ENCODE data around the gene VCL.
"Not testable (repeated sequence)": the region's sequence is repeated elsewhere in the genome, so short reads cannot be mapped to it uniquely, and the experiment has no call there.

The VCL gene

DNA sequence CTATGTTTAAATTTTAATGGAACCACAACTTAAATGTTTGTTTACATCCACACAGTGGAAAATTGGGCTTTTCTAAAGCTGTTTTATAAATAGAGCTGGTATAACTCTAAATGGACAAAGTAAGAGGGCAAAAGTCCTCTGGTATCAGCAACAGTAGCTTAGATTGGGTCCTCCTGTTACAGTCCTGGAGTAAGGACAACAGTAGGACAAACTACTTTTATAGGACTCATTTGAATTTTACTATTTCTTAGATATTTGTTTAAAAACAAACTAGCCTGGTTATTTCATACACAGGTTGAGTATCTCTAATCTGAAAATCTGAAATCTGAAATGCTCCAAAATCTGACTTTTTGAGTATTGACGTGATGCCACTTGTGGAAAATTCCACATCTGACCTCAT is 8.4 kb downstream of the VCL start:
- DNase-seq (ENCODE audit: low read depth), result no peak

DNA sequence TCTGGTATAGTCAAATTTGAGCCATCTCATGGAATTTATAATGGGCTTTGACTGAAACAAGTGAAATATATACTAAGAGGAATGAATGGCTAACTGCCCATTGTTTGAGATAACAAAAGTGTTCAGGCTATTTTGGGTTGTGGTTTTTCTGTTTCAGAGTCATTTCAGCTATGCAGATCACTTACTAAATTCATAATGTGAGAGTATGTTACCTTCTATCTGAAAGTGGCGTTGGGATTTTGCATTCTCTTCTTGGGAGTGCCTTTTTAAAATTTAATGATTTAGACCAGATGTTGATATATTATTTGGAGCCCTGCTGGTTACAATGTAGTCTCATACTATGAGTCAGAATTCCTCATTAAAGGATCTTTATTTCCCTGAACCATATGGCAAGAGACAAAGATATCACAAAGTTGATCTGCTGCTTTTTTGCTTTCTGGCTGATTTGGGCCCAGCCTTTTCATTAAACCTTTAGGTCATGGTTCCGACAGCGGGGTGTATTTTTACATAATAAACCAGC is 10.4 kb downstream of the VCL start:
- DNase-seq (ENCODE audit: low read depth), result peak; percentile 90

DNA sequence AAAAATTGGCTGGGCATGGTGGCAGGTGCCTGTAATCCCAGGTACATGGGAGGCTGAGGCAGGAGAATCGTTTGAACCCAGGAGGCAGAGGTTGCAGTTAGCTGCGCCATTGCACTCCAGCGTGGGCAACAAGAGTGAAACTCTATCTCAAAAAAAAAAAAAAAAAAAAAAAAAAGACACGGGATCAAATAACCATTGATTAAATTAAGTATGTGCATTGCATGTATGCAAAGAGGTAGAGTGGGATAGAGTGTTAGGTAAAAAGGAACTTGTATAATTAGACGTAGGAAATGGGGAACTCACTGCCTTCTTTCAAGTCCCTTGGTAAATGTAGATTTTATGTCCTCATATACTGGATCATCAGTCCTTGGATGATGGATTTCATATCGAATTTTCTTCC is 13.1 kb downstream of the VCL start:
- no peak for DNase-seq (ENCODE audit: low read depth)

DNA sequence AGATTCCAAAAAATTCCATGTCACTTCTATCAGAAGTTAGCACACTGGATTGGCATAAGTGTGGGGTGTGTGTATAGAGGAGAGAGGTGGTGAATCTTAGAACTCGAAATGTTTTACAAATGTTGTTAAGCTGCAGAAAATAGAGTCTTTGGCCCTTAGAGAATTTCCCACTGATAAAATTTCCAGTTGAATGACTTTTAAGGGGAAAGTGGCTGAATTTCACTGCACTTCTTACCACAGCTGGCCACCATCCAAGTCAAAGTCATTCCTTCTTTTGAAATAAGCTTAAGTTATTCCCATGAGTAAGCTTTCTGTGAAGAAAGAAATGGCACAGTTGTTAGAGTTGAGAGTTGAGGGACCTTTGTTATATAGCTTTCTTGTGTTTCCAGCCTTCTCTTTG is 13.9 kb downstream of the VCL start:
- peak; percentile 65 for DNase-seq (ENCODE audit: low read depth)

DNA sequence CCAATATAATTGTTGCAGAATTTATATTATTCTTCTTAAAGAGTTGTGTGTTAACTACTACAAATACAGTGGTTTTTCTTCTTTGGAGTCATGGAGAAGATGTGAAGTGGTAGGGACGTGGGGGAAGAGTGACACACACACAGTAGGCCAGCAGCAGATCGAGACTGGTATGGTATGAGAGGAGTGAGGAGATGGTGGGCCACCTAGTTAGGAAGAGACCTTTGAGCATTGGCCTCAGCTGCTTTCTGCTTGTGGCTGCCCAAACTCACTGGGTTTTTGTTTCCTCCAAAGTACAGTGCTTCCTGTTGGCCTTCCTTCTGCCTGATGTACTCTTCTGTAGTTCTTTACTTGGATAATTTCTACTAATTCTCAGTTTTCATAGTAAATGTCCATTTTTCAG is 14.6 kb downstream of the VCL start:
- no peak for DNase-seq (ENCODE audit: low read depth)

DNA sequence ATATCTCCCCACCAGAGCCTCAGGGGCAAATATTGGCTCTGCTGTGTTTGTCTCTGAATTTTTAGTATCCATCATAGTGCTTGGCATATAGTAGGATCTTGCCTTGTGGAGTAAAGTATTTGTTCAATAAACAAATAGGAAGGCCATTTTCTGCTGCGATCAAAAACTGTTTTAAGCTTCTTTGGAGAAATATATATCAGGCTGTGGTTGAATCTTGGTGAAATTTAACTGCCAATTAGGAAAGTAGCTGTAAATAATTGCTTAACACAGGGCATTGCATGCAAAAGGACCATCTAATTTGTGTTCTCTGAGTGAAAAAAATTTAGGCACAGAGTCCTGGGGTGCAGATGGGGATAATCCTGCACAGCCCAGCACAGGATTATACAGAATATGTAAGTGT is 15.1 kb downstream of the VCL start:
- DNase-seq (ENCODE audit: low read depth), result no peak

DNA sequence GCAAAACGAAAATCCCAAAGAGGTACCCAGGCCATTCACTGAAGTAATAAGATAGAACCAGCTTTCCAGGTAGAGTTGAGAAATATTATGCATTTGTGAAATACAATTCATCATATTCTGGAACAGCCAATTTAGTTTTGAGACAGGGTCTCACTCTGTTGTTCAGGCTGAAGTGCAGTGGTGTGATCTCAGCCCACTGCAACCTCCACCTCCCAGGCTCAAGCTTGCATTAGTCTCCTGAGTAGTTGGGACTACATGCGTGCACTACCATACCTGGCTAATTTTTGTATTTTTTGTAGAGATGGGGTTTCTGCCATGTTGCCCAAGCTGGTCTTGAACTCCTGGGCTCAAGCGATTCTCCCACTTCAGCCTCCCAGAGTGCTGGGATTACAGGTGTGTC is 16.7 kb downstream of the VCL start:
- not testable (repeated sequence) for DNase-seq (ENCODE audit: low read depth)

DNA sequence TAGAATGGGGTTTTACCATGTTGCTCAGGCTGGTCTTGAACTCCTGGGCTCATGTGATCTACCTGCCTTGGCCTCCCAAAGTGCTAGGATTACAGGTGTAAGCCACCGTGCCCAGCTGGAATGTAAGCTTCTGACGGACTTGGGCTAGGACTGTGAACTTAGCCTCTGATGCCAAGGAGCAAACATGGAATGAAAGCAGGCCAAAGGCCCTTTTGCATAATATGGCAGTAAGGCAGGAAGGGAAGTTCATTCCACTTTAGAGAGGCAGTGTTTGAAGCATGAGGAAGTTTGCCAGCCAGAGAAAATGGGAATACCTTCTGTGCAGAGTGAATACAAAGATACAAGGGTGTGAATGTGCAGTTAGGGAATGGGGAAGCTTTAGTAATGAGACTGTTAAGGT is 20.3 kb downstream of the VCL start:
- DNase-seq (ENCODE audit: low read depth), result no peak

DNA sequence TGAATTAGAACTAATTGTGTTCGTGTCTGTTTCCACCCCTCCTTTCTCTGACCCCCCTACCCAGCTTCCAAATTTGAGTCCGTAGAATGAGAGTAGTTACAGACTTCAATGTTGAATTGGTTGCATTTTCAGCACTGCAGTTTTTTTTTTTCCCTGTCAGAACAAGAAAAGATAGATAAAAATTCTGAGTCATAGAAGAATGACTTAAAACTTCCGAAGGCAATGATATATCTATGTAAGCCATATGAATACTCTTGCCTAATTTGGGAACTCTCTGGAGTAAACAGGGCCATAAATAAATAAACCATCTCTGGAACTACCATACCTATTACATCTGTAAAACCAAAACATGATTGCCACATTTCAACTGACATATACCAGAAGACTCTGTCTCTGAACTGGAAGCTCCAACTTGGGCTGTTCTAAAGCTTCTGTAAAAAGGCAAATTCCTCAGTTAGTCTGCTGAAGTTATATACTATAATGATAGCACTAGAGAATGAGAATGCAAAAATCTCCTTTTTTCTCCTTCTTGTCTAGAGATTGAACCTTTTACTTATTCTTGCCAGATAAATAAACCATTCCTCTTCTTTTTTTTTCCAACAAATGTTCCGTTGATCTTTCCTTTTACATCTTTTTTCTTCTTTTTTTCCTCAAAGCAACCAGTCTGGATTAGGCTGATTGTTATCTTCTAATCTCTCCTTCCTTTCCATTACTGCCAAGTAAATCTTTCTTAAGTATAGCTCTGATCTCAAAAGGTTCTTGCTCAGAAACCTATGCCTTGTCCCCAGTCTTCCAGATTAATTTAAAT is 23.5 kb downstream of the VCL start:
- peak; percentile 50 for DNase-seq (ENCODE audit: low read depth)

DNA sequence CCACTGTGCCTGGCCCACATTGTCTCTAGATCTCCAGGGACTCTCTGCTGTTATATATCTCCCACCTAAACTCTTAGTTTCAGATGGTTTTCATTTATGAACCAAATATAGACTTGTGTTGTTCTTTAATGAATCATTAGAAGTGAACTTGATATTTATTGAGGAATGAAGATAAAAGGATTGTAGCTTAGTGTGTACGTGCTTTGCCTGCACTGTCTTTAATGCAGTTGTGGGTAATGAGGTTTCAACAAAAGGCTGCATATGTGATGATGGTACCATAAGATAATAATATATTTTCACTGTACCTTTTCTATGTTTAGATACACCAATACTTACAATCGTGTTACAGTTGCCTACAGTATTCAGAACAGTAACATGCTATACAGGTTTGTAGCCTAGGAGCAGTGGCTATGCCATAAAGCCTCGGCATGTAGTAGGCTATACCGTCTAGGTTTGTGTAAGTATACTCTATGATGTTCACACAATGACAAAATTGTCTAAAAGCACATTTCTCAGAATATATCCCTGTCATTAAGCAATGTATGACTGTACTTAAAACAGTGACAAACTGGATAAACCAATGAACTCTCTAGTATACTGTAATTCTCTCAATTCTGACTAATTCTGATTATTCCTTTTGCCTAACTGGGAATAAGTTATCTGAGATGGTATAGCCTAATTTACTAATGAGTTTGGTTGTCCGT is 25.2 kb downstream of the VCL start:
- no peak for DNase-seq (ENCODE audit: low read depth)

DNA sequence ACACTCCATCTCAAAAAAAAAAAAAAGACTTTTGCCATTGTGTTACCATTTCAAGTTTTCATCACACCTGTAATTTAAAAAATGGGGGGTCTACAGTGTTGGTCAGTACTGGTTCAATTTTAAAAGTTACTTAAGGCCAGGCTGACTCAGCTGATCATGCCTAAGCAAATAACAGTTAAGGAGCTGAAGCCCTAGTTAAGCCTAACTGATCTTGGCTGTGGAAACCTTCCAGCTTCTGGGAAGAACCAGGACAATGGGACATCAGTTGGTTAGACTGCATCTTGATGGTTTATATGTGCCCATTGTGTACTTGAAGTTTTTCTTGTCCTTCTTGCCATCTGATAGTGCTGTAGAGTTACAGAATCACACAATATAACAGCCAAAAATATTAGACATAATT is 26.7 kb downstream of the VCL start:
- DNase-seq (ENCODE audit: low read depth), result no peak

DNA sequence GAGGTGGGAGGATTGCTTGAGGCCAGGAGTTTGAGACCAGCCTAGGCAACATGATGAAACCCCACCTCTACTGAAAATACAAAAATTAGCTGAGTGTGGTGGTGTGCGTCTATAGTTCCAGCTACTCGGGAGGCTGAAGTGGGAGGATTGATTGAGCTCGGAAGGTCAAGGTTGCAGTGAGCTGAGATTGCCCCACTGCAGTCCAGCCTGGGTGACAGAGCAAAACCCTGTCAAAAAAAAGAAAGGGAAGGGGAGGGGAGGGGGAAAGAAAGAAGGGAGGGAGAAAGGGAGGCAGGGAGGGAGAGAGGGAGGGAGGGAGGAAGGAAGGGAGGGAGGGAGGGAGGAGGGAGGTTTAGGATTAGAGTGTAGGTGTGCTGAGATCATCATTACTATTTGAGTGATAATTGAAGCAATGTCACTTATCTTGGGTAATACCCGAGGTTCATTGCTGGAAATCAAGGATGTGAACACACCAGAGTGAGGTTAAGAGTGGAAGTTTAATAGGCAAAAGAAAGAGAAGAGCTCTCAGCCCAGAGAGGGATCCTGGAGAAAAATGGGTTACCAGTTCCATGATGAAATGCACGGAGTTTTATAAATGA is 27.6 kb downstream of the VCL start:
- DNase-seq (ENCODE audit: low read depth), result no peak

DNA sequence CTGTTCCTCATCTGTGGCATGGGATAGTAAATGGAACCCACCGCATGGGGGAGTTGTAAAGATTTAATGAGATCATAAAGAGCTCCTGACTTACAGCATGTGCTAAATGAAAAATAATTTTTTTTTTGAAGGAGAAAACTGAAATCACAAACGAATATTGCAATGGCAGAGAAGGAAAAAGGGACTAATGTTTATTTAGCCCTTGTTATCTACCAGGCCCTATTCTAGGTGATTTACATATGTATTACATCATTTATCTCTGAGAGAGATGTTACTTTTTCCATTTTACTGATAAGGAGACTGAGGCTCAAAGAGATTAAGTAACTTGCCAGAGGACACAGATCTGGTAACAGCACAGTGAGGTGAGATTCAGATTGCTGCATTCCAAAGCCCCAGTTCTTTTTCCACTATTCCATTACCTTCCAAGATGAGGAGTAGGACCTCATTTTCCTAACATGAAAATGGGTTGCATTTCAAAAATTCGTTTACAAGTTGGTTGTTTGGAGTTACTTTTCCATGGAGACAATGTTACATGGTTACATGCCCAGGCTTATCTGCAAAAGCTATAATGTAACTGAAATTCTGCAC is 28.6 kb downstream of the VCL start:
- no peak for DNase-seq (ENCODE audit: low read depth)

DNA sequence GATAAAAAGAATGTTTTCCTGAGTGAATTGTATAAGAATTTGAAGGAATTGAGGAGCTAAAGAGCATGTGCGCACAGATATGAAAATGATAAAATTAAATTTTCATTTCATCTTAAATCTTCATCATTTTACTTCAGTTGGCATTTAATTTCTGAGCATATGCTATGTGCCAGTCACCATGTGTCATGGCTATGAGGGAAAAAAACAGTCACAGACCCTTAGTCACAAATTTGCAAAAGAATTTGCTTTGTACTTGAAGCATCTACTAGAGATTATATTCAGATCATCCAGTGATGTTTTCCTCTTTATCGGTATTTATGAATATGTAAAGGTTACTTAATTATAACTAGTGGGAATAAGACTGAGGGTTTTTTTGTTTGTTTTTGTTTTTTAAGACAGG is 29.8 kb downstream of the VCL start:
- no peak for DNase-seq (ENCODE audit: low read depth)

DNA sequence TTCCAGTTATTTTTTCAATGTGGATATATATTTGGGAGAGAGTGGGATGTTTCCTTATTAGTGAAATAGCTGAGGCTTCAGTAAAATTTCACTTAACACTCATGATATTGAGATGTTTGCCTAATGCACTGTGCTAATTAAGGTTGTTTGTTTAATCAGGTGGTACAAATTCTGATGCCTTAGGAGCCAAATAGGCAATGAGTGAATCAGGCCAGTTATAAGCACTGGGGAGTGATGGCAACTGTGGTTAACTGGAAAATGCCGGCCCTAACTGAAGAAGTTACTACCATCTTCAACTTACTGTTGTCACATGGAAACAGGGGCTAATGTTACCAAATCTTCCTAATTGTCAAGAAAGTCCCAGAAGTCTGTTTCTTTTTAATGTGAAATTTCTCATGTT is 32.0 kb downstream of the VCL start:
- no peak for DNase-seq (ENCODE audit: low read depth)

DNA sequence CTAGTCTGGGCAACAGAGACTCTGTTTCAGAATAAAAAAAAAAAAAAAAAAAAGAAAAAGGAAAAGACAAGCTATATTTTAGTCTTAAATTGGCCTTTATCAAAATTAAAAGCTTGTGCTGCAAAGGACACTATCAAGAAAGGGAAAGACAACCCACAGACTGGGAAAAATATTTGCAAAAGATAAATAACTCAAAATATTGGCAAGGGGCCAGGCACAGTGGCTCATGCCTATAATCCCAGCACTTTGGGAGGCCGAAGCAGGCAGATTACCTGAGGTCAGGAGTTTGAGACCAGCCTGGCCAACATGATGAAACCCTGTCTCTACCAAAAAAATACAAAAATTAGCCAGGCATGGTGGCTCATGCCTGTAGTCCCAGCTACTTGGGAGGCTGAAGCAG is 34.3 kb downstream of the VCL start:
- not testable (repeated sequence) for DNase-seq (ENCODE audit: low read depth)

DNA sequence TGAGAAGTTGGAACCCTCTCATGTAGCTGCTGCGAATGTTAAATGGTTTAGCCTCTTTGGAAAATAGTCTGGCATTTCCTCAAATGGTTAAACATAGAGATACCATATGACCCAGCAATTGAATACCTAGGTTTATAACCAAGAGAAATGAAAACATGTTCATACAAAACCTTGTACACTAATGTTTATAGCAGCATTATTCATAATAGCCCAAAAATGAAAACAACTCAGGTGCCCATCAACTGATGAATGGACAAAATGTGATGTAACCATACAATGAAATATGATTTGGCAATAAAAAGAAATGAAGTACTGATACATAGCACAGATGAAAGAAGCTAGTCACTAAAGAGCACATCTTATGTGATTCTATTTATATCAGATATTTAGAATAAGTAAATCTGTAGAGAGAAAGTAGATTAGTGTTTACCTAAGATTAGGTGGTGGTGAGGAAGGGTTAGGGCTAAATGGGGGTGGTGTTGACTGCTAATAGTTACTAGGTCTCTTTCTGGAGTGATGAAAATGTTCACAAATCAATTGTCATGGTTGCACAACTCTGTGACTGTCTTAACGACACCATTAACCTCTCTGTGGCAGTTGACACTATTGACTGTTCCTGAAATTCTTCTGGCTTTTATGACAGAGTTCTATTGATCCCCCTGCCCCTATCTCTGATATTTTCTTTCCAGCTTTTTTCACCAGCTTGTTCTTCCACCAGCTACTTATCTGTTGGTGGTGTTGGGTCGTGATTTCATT is 35.2 kb downstream of the VCL start:
- DNase-seq (ENCODE audit: low read depth), result no peak

DNA sequence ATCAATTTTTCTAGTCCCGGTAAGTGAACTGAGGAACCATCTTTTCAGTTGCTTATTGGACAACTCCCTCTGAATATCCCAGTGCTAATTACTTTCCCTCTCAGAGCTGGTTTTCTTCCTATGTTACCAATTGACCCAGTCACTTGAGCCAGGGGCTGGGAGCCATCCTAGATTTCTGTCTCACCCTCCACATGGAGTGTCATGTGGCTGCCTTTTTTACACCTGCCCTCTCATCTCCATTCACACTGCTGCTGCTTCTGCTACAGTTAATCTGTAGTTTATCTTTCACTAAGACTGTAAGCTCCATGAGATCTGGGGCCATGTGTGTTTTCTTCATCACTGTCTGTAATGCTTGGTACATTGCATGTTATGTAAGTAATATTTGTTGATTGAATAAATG is 35.8 kb downstream of the VCL start:
- no peak for DNase-seq (ENCODE audit: low read depth)

DNA sequence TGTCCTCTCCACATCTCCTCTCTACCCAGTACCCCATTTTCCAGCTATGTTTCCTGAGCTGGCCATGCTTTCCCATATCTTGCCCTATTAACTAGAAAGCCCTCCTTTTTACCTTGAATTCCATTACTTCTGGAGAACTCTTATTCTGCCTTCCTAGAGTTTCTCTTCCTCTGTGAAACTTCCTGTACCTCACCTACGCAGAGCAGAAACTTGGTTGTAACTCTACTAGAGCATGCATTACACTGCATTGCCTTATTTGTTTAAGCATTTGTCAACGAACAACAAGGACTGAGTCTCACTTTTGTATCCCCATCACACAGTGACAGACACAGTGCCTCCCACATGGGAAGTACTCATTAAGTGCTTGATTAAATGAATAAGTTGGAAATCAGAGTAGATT is 36.4 kb downstream of the VCL start:
- DNase-seq (ENCODE audit: low read depth), result no peak

DNA sequence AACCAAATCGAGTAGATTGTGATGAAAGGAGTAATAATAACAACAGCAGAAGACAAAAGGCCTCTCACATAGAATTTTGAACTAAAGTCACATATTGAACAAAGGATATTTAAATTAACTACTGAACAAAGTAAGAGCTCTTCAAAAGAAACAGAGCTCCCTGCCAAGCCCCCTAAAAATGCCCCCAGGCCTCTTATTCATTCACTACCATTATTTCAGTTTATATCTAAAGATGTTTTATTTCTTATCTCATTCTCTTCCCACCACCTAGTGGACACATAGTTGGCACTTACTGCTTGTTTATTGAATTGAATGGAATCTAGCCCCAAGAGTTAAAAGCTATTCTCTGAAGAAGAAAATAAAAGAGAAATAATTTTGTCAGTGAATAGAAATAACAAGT is 37.4 kb downstream of the VCL start:
- DNase-seq (ENCODE audit: low read depth), result no peak

DNA sequence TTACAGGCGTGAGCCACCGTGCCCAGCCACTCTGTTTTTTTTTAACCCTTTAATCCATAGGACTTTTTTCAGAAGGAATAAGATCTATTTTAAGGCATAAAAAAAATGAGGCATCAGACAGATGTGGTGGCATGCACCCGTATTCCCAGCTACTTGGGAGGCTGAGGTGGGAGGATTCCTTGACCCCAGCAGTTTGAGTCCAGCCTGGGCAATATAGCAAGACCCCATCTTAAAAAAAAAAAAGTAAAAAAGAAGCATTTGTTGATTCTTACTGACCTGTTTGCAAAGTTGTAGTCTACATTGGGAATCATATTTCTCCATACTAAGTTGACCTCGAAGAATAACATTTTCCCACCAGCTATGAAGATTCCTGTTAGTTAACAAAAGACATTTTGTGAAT is 38.6 kb downstream of the VCL start:
- DNase-seq (ENCODE audit: low read depth), result no peak

DNA sequence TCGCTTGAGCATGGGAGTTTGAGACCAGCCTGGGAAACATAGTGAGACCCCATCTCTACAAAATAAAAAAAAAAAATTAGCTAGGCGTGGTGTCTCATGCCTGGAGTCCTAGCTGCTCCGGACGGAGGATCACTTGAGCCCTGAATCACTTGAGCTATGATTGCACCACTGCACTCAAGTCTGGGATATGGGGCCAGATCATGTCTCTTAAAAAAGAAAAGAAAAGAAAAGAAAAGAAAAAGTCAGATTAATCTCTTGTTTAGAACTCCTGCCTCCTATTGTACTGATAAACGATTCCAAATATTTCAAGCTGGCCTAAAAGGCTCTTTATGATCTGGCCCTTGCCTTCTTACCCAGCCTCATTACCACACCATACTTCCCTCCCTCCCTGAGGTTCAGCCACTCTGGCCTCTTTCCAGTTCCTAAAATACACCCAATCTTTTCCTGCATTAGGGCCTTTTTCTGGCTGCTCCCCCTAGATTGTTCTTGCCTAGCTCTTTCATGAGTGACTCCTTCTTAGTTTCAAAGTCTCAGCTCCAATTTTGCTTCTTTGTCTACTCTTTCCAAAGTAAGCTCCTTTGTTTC is 41.7 kb downstream of the VCL start:
- DNase-seq (ENCODE audit: low read depth), result peak; percentile 50

All from GM04503 (cell line).